ENCODE measurements around the gene STX1B. TPM values are rescaled to one million over a fixed set of nuclear protein-coding genes. Genes with fewer than 3 reads are reported as not detected.
"Not testable (repeated sequence)": the region's sequence is repeated elsewhere in the genome, so short reads cannot be mapped to it uniquely, and the experiment has no call there.

STX1B gene
- total RNA-seq, 1 donor from 2014 or later = 11.0 TPM

GRCh38 chr16:30941600-30942425 is 68.6 kb downstream of the STX1B start:
- H2AFZ ChIP-seq (ENCODE audit: low read depth, low read length) = no peak overlapping the region
- DNase-seq (ENCODE audit: low read depth) (no peak), FAIRE-seq (no peak)
- no peak overlapping the region for H3K9ac ChIP-seq (ENCODE audit: low read length)
- H3K79me2 ChIP-seq (ENCODE audit: insufficient read depth, low read length) = peaks cover 17% of the 10 kb centered on the region
- no peak overlapping the region for H3K4me2 ChIP-seq (ENCODE audit: low read length)
- TF ChIP-seq EZH2 (IDR thresholded peaks at IDR 0.05; ENCODE audit: insufficient read depth, low read length) (no peak), CTCF (IDR thresholded peaks at IDR 0.05; ENCODE audit: insufficient read depth, low read depth, low read length) (peak; percentile 69)
- peaks cover 21% of the 10 kb centered on the region for H3K36me3 ChIP-seq (ENCODE audit: insufficient read depth, low read length)
- H3K4me3 ChIP-seq (ENCODE audit: insufficient read depth, low read depth, low read length) = no peak overlapping the region
- H3K36me3 Mint-ChIP-seq (ENCODE audit: low read depth, unreplicated experiment) = peaks cover 15% of the 10 kb centered on the region
- peaks cover 17% of the 10 kb centered on the region for H3K4me1 Mint-ChIP-seq (ENCODE audit: low read depth, unreplicated experiment)
- H3K9me3 ChIP-seq (ENCODE audit: insufficient read depth, low read depth, low read length) = no peaks in the 10 kb centered on the region
- H4K20me1 ChIP-seq (ENCODE audit: insufficient read depth, low read length) = peaks cover 35% of the 10 kb centered on the region
- no peaks in the 10 kb centered on the region for H3K9me3 Mint-ChIP-seq (ENCODE audit: unreplicated experiment)
- H3K27ac Mint-ChIP-seq (ENCODE audit: unreplicated experiment) = peak overlapping the region; percentile 90
- peaks cover 7% of the 10 kb centered on the region for H3K4me1 ChIP-seq (ENCODE audit: insufficient read depth, low read length)
- no peaks in the 10 kb centered on the region for H3K27me3 ChIP-seq (ENCODE audit: insufficient read depth, low read length)
- H3K27ac ChIP-seq (ENCODE audit: low read depth, low read length) = no peak overlapping the region
- no peak overlapping the region for H3K4me3 Mint-ChIP-seq (ENCODE audit: unreplicated experiment)
- H3K27me3 Mint-ChIP-seq (ENCODE audit: low read depth, unreplicated experiment) = no peaks in the 10 kb centered on the region

- H3K9me3 Mint-ChIP-seq (ENCODE audit: unreplicated experiment); H3K27me3 ChIP-seq (ENCODE audit: insufficient read depth, low read length); H3K4me1 ChIP-seq (ENCODE audit: insufficient read depth, low read length); H3K9me3 ChIP-seq (ENCODE audit: insufficient read depth, low read depth, low read length); DNase-seq (ENCODE audit: low read depth); H2AFZ ChIP-seq (ENCODE audit: low read depth, low read length); H3K27me3 Mint-ChIP-seq (ENCODE audit: low read depth, unreplicated experiment); FAIRE-seq; H3K4me3 ChIP-seq (ENCODE audit: insufficient read depth, low read depth, low read length): not testable (repeated sequence)
- H3K9ac ChIP-seq (ENCODE audit: low read length) = peak overlapping the region; percentile 18
- peak overlapping the region; percentile 50 for H3K27ac ChIP-seq (ENCODE audit: low read depth, low read length)
- H4K20me1 ChIP-seq (ENCODE audit: insufficient read depth, low read length) = peaks cover 46% of the 10 kb centered on the region
- H3K79me2 ChIP-seq (ENCODE audit: insufficient read depth, low read length) = peaks cover 22% of the 10 kb centered on the region
- H3K36me3 ChIP-seq (ENCODE audit: insufficient read depth, low read length) = peaks cover 17% of the 10 kb centered on the region
- H3K4me3 Mint-ChIP-seq (ENCODE audit: unreplicated experiment) = peak overlapping the region; percentile 64
- peak overlapping the region; percentile 62 for H3K4me2 ChIP-seq (ENCODE audit: low read length)
- H3K4me1 Mint-ChIP-seq (ENCODE audit: low read depth, unreplicated experiment) = peaks cover 17% of the 10 kb centered on the region
- H3K36me3 Mint-ChIP-seq (ENCODE audit: low read depth, unreplicated experiment) = peaks cover 20% of the 10 kb centered on the region
- peak overlapping the region; percentile 58 for H3K27ac Mint-ChIP-seq (ENCODE audit: unreplicated experiment)
These were observed 70.9 kb downstream of the STX1B start for GRCh38 chr16:30939571-30939970.

Other genes starting within 250 kb of the STX1B start
- gene CFAP119, start 248.6 kb downstream of the STX1B start, total RNA-seq = 4.0 and 4.1 TPM in 2 replicates
- 85.4 and 94.6 TPM in 2 replicates for gene RNF40, start 248.3 kb downstream of the STX1B start, total RNA-seq
- 17.4 and 17.6 TPM in 2 replicates for gene ZNF629, start 223.4 kb downstream of the STX1B start, total RNA-seq
- 37.7 and 40.7 TPM in 2 replicates for gene BCL7C, start 116.6 kb downstream of the STX1B start, total RNA-seq
- gene CTF1, start 114.0 kb downstream of the STX1B start, total RNA-seq = 5.2 and 5.9 TPM in 2 replicates
- gene FBXL19, start 87.1 kb downstream of the STX1B start, total RNA-seq = 42.3 and 42.5 TPM in 2 replicates
- gene ORAI3, start 61.6 kb downstream of the STX1B start, total RNA-seq = 21.1 and 22.6 TPM in 2 replicates
- gene SETD1A, start 52.9 kb downstream of the STX1B start, total RNA-seq = 15.4 and 18.7 TPM in 2 replicates
- gene HSD3B7, start 25.4 kb downstream of the STX1B start, total RNA-seq = 8.3 and 9.0 TPM in 2 replicates
- 54.9 and 56.0 TPM in 2 replicates for gene STX4, start 22.9 kb upstream of the STX1B start, total RNA-seq
- 18.6 and 21.6 TPM in 2 replicates for gene ZNF668, start 63.6 kb upstream of the STX1B start, total RNA-seq
- 16.5 and 17.2 TPM in 2 replicates for gene ZNF646, start 63.8 kb upstream of the STX1B start, total RNA-seq
- gene PRSS53, start 78.3 kb upstream of the STX1B start, total RNA-seq = 3.4 and 7.1 TPM in 2 replicates
- gene VKORC1, start 84.2 kb upstream of the STX1B start, total RNA-seq = 133 and 156 TPM in 2 replicates
- gene BCKDK, start 97.7 kb upstream of the STX1B start, total RNA-seq = 44.9 and 47.7 TPM in 2 replicates
- gene KAT8, start 107.0 kb upstream of the STX1B start, total RNA-seq = 27.3 and 33.5 TPM in 2 replicates
- 3.9 and 9.5 TPM in 2 replicates for gene PRSS8, start 125.1 kb upstream of the STX1B start, total RNA-seq
- gene PRSS36, start 139.4 kb upstream of the STX1B start, total RNA-seq = 0.19 and 0.41 TPM in 2 replicates
- gene FUS, start 169.5 kb upstream of the STX1B start, total RNA-seq = 250 and 309 TPM in 2 replicates
- 7.3 and 9.0 TPM in 2 replicates for gene PYCARD, start 192.1 kb upstream of the STX1B start, total RNA-seq
- gene TRIM72, start 203.5 kb upstream of the STX1B start, total RNA-seq = not detected in 2 replicates
- gene PYDC1, start 206.5 kb upstream of the STX1B start, total RNA-seq = not detected in 2 replicates
- gene ITGAM, start 249.3 kb upstream of the STX1B start, total RNA-seq = 0.20 TPM in 1 of 2 replicates, not detected in the other

Measured in astrocyte (in vitro differentiated cells and primary cell).